OCI-LY3 (cell line): ENCODE results near the gene BORCS6.

Experiments
- CTCF ChIP-seq: fragments of 200-600, 300-600 bp; sonication (generic); IDR thresholded peaks from 2 replicates; pipeline ENCODE4 v1.5.1; 2014; ENCODE audit warnings: antibody characterized with exemption, low read length, low read depth
- EZH2phosphoT487 ChIP-seq: fragments of 200-600 bp; shearing (Covaris generic); IDR thresholded peaks from 2 replicates; pipeline ENCODE4 v1.6.1; 2018; ENCODE audit warnings: antibody characterized with exemption, mixed run types, low read depth

GRCh38 chr17:8175795-8176196 is 14.2 kb downstream of the BORCS6 start:
- TF ChIP-seq CTCF (no peak), EZH2phosphoT487 (no peak)
